Natural killer cell (primary cell): Measurements from ENCODE around the gene PRDM16. TPM values are rescaled to one million over a fixed set of nuclear protein-coding genes. Genes with fewer than 3 reads are reported as not detected.

ENCODE experiments used
- ATAC-seq, 3 donors: fragments of 150-1000 bp in 2 of 3; fragments of 200-7000 bp in 1 of 3; cut with Tn5 transposase; 1 replicate in 1 of 3; 2 replicates in 2 of 3; pipeline ENCODE4 v1.10.0; 2021; ENCODE audit warnings: mild to moderate bottlenecking in 2 of 3, moderate library complexity in 2 of 3
- DNase-seq, 2 donors: peaks; one replicate each; pipeline versions ENCODE4 v3.0.0 to v3.0.0-alpha.2; 2013 to 2021; ENCODE audit warnings: mixed read lengths in 1 of 2
- H3K27ac ChIP-seq: one replicate; pipeline ENCODE4 v1.5.1; 2013; ENCODE audit warnings: mild to moderate bottlenecking, low read length
- H3K27me3 ChIP-seq: one replicate; pipeline ENCODE4 v1.6.1; 2013; ENCODE audit warnings: low read length; ENCODE audit not compliant: control insufficient read depth, insufficient read depth
- H3K36me3 ChIP-seq: one replicate; pipeline ENCODE4 v1.6.1; 2013; ENCODE audit warnings: low read length; ENCODE audit not compliant: control insufficient read depth, insufficient read depth
- H3K4me1 ChIP-seq: one replicate; pipeline ENCODE4 v1.6.1; 2013; ENCODE audit warnings: low read length; ENCODE audit not compliant: control insufficient read depth, insufficient read depth
- H3K4me3 ChIP-seq: one replicate; pipeline ENCODE4 v1.5.1; 2013; ENCODE audit warnings: low read length
- H3K9me3 ChIP-seq: one replicate; pipeline ENCODE4 v1.6.1; 2013; ENCODE audit warnings: low read length; ENCODE audit not compliant: control insufficient read depth, insufficient read depth
- H3K27ac Mint-ChIP-seq, 2 donors: one replicate each; pipeline ENCODE4 v1.8.0; 2022; ENCODE audit warnings: mild to moderate bottlenecking in 2 of 2, mixed read lengths in 2 of 2, moderate library complexity in 1 of 2
- H3K27me3 Mint-ChIP-seq, 2 donors: one replicate each; pipeline ENCODE4 v1.8.0; 2022; ENCODE audit warnings: low read depth in 2 of 2, mixed read lengths in 2 of 2
- H3K36me3 Mint-ChIP-seq: one replicate; pipeline ENCODE4 v1.8.0; 2022; ENCODE audit warnings: mixed read lengths
- H3K4me1 Mint-ChIP-seq, 2 donors: one replicate each; pipeline ENCODE4 v1.8.0; 2022; ENCODE audit warnings: mixed read lengths in 2 of 2
- H3K4me3 Mint-ChIP-seq: one replicate; pipeline ENCODE4 v1.8.0; 2022; ENCODE audit warnings: mild to moderate bottlenecking, moderate library complexity, mixed read lengths
- H3K9me3 Mint-ChIP-seq, 2 donors: one replicate each; pipeline ENCODE4 v1.8.0; 2022; ENCODE audit warnings: mixed read lengths in 2 of 2
- CTCF ChIP-seq: fragments of 200-600 bp; IDR thresholded peaks from one replicate; pipeline ENCODE4 v1.8.0; 2022; ENCODE audit warnings: antibody characterized with exemption
- WGBS: methylation state at CpG from one replicate; pipeline ENCODE4 v1.1.7; 2013; ENCODE audit warnings: missing lambda C conversion rate; ENCODE audit not compliant: insufficient coverage; 5-methylcytosine and 5-hydroxymethylcytosine counted together
- intact Hi-C: fragments of 100-400 bp; cut with micrococcal nuclease; formaldehyde crosslinking; loops from one replicate; pipeline ENCODE4 v1.14.2; 2022
- total RNA-seq, 4 donors: library from RNA; stranded (reverse); fragments of 120-200 nt in 1 of 4; gene quantifications; one replicate each; pipeline versions ENCODE4 v1.2.3 to v1.2.4, GENCODE V29; 2013 to 2022

The PRDM16 gene
- total RNA-seq, 3 donors from 2014 or later (not counting 1 experiment from before 2014, with no cell fraction given) = 0.25 to 0.64 TPM; not detected in 1

GRCh38 chr1:3115275-3116149 lies 46.5 kb downstream of the PRDM16 start:
- DNase-seq (no peak), ATAC-seq (no peak)
- Mint-ChIP-seq H3K4me3 (no peak overlapping the region), H3K36me3 (no peaks in the 10 kb centered on the region), H3K27ac (no peak overlapping the region), H3K27me3 (no peaks in the 10 kb centered on the region), H3K9me3 (no peaks in the 10 kb centered on the region), H3K4me1 (no peaks in the 10 kb centered on the region)
- TF ChIP-seq CTCF = no peak
- Histone ChIP-seq H3K9me3 (no peaks in the 10 kb centered on the region), H3K27me3 (no peaks in the 10 kb centered on the region), H3K36me3 (no peaks in the 10 kb centered on the region), H3K4me3 (no peak overlapping the region), H3K27ac (no peak overlapping the region), H3K4me1 (no peaks in the 10 kb centered on the region)
- 93% methylated on average over 38 of the region's 38 CpGs for WGBS
- intact Hi-C loops = no loop called here

- Mint-ChIP-seq H3K27me3 (no peaks in the 10 kb centered on the region), H3K27ac (no peak overlapping the region), H3K4me3 (no peak overlapping the region), H3K36me3 (no peaks in the 10 kb centered on the region), H3K9me3 (no peaks in the 10 kb centered on the region), H3K4me1 (no peaks in the 10 kb centered on the region)
- no peak overlapping the region for H3K4me3 ChIP-seq
- no peak for DNase-seq
- no peak for TF ChIP-seq CTCF
- intact Hi-C loops = no loop called here
- no peaks in the 10 kb centered on the region for H3K27me3 ChIP-seq
- WGBS = 94% methylated on average over 18 of the region's 18 CpGs
- no peaks in the 10 kb centered on the region for H3K36me3 ChIP-seq
- no peaks in the 10 kb centered on the region for H3K9me3 ChIP-seq
- no peak overlapping the region for H3K27ac ChIP-seq
- ATAC-seq = no peak
- no peaks in the 10 kb centered on the region for H3K4me1 ChIP-seq
Measured at GRCh38 chr1:3116150-3116510, 47.1 kb downstream of the PRDM16 start.

GRCh38 chr1:3116560-3116959 lies 47.6 kb downstream of the PRDM16 start:
- no peak for TF ChIP-seq CTCF
- no peak for DNase-seq
- intact Hi-C loops = no loop called here
- no peaks in the 10 kb centered on the region for H3K4me1 Mint-ChIP-seq
- WGBS = 94% methylated on average over 13 of the region's 13 CpGs
- Histone ChIP-seq H3K27ac (no peak overlapping the region), H3K4me1 (no peaks in the 10 kb centered on the region), H3K36me3 (no peaks in the 10 kb centered on the region), H3K4me3 (no peak overlapping the region), H3K27me3 (no peaks in the 10 kb centered on the region), H3K9me3 (no peaks in the 10 kb centered on the region)
- no peaks in the 10 kb centered on the region for H3K9me3 Mint-ChIP-seq
- H3K27ac Mint-ChIP-seq = no peak overlapping the region
- no peak overlapping the region for H3K4me3 Mint-ChIP-seq
- H3K36me3 Mint-ChIP-seq = no peaks in the 10 kb centered on the region
- no peak for ATAC-seq
- no peaks in the 10 kb centered on the region for H3K27me3 Mint-ChIP-seq

GRCh38 chr1:3117879-3118278 lies 48.9 kb downstream of the PRDM16 start:
- WGBS = 93% methylated on average over 16 of the region's 16 CpGs
- intact Hi-C loops = no loop called here
- Mint-ChIP-seq H3K36me3 (no peaks in the 10 kb centered on the region), H3K27ac (no peak overlapping the region), H3K27me3 (no peaks in the 10 kb centered on the region), H3K9me3 (no peaks in the 10 kb centered on the region), H3K4me1 (no peaks in the 10 kb centered on the region), H3K4me3 (no peak overlapping the region)
- H3K4me1 ChIP-seq = no peaks in the 10 kb centered on the region
- no peak overlapping the region for H3K4me3 ChIP-seq
- no peak overlapping the region for H3K27ac ChIP-seq
- no peak for DNase-seq
- no peaks in the 10 kb centered on the region for H3K27me3 ChIP-seq
- no peaks in the 10 kb centered on the region for H3K36me3 ChIP-seq
- H3K9me3 ChIP-seq = no peaks in the 10 kb centered on the region
- no peak for ATAC-seq
- no peak for TF ChIP-seq CTCF
